Spinal cord (tissue), 10 donors: Measurements from ENCODE around the gene NSMF. TPM values are rescaled to one million over a fixed set of nuclear protein-coding genes. Genes with fewer than 3 reads are reported as not detected.
A peak's percentile ranks its signal among the peaks of the same experiment; 100 is the strongest.

Experiments used
- DNase-seq, 6 donors: peaks; one replicate each; pipeline versions ENCODE4 v3.0.0 to v3.0.0-alpha.2; 2013 to 2015; ENCODE audit warnings: low spot score in 6 of 6, low read depth in 4 of 6
- H3K27ac ChIP-seq: one replicate; pipeline ENCODE4 v1.5.1; 2013; ENCODE audit warnings: low read depth, low read length, control low read depth
- H3K27me3 ChIP-seq: one replicate; pipeline ENCODE4 v1.6.1; 2013; ENCODE audit warnings: low read length; ENCODE audit not compliant: control insufficient read depth, insufficient read depth
- H3K36me3 ChIP-seq: one replicate; pipeline ENCODE4 v1.6.1; 2013; ENCODE audit warnings: low read length; ENCODE audit not compliant: control insufficient read depth, insufficient read depth
- H3K4me1 ChIP-seq: one replicate; pipeline ENCODE4 v1.6.1; 2013; ENCODE audit warnings: low read length; ENCODE audit not compliant: control insufficient read depth, insufficient read depth
- H3K4me3 ChIP-seq: one replicate; pipeline ENCODE4 v1.5.1; 2013; ENCODE audit warnings: low read depth, low read length, control low read depth
- H3K9me3 ChIP-seq: one replicate; pipeline ENCODE4 v1.6.1; 2013; ENCODE audit warnings: low read length; ENCODE audit not compliant: control insufficient read depth, insufficient read depth
- WGBS: methylation state at CpG from one replicate; pipeline ENCODE4 v1.1.5; 2013; ENCODE audit warnings: missing lambda C conversion rate; ENCODE audit not compliant: insufficient coverage; 5-methylcytosine and 5-hydroxymethylcytosine counted together
- polyA plus RNA-seq, 2 donors: library from polyadenylated mRNA; unstranded; fragments of 120-200 nt; gene quantifications; one replicate each; pipeline ENCODE4 v1.2.1, GENCODE V29; 2013; ENCODE audit not compliant: insufficient read length in 2 of 2
- total RNA-seq, 2 donors: library from RNA; depleted of rRNA in 1 of 2; stranded (reverse); fragments of 120-200 nt in 1 of 2; fragments of >200 nt in 1 of 2; gene quantifications; one replicate each; pipeline versions ENCODE4 v1.2.3 to v1.2.4, GENCODE V29; 2013 to 2014
- donor health status: healthy.

The NSMF gene
- total and polyA plus RNA-seq, 4 donors: 29.7 to 369 (median 203) TPM

DNA sequence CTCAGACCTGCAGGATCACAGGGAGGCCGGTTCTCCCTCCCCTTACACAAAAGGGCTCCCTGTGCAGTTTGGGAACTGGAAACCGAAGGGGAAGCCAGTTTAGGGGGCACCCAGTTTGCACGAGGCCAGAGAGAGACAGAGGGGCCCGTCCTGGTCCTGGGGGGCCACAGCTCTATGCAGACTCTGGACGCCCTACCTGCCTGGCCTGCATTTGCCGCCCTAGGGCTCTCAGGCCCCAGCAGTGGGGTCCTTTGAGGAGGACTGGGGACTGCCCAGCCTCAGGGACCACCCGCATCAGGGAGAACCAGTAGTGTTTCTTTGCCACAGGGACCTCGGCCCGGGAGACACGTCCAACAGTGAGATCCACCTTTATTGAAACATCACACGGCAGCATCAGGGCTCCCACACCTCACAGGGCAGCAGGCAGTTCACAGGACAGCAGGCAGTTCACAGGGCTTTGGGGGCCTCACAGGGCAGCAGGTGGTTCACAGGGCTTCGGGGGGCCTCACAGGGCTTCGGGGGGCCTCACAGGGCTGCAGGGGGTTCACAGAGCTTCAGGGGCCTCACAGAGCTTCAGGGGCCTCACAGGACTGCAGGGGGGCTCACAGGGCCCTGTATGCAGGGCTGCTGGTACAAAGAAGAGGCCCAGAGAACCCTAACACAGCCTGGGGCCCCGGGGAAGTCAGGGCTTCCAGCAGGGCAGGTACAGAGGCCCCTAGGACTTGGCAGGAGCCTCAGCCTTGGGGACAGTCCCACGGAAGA, 648 bp upstream of the NSMF start:
- Histone ChIP-seq H3K36me3 (peaks cover 76% of the 10 kb centered on the region), H3K4me3 (peak overlapping the region; percentile 33), H3K27ac (peak overlapping the region; percentile 58), H3K4me1 (peaks cover 56% of the 10 kb centered on the region), H3K27me3 (no peaks in the 10 kb centered on the region), H3K9me3 (no peaks in the 10 kb centered on the region)
- 59% methylated on average over 14 of the region's 15 CpGs for WGBS
- no peak for DNase-seq

DNA sequence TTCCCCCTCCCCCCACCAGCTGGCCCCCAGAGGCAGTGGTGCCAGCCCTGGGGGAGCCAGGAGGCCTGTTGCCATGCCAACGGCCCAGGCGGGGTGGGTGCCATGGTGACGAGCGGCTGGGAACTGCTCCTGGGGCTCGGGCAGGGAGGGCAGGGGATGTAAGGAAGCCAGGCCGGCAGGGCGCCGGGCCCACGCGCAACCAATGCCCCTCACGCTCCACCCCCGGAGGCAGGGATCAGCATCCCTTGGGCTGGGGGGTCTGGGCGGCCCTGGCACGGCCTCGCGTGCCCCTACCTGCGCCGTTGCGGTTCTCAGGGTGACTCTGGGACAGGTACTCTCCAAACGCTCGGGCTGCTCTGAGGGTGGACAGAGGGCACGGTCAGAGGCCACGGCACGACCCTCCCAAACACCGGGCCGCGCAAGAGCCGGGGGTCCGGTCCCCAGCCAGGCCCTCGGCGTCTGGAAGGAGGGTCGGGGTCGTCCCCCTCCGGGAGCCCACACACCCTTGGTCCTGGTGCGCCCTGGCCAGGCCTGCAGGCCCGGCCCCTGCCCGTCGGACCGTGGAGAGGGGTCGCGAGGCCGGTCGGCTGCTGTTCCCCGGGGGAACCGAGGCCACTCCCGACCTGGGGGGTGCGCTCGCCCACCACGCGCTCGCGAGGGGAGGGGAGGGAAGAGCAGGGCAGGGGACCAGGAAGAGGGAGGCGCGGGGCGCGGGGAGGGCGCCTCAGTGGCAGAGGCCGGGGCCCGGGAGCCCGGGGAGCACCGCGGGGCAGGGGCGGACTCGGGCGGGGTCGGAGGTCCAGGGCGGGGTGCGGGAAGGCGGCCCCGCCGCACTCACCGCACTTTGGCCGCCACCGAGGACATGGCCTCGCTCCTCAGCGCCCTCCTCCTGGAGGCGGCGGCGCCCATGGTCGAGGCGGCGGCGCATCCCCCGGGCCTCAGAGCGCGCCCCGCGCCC, 661 bp downstream of the NSMF start:
- H3K27ac ChIP-seq: peak overlapping the region; percentile 78
- peak overlapping the region; percentile 48 for H3K4me3 ChIP-seq
- WGBS: 1% methylated on average over 88 of the region's 88 CpGs
- H3K9me3 ChIP-seq: no peaks in the 10 kb centered on the region
- H3K4me1 ChIP-seq: peaks cover 67% of the 10 kb centered on the region
- peaks cover 82% of the 10 kb centered on the region for H3K36me3 ChIP-seq
- DNase-seq: peak in 4 of 6 donors; percentile 58 to 95 (median 73)
- no peaks in the 10 kb centered on the region for H3K27me3 ChIP-seq

DNA sequence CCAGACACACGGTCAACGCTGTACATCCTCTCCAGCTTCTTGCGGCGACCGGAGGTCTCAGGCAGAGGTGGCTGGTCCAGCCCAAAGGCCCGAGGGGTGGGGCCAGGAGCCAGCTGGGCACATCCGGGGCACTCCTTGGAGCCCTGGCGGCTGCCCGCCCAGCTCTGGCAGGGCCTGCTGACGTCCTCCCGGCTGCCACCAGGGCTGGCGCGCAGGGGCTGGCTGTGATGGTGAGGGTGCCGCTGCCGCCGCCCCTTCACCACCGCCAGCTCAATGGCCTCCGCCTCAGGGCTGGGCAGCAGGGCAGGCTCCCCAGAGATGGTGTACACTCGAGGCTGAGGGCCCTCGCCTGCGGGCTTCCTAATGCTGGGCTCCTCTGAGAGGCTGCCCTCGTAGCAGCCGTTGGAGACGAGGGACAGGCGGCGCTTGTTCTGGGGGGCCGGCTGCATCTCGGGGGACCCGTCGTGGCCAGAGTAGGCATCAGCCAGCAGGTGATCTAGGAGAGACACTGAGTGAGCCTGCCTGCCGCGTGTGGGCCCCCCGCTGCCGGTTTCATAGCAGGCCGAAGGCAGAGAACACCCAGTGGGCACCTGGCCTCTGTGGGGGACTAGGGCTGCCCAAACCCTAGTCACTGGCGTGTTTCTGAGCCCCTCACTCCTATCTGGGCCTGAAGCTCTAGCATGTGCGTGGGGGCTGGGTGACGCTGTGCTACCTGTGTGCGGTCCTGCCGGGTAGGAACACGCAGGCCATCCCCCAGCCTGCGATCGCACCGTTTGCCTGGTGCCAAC, 1.5 kb downstream of the NSMF start:
- peaks cover 76% of the 10 kb centered on the region for H3K4me1 ChIP-seq
- peak in 1 of 6 donors; percentile 40 for DNase-seq
- H3K27ac ChIP-seq: peak overlapping the region; percentile 78
- H3K9me3 ChIP-seq: no peaks in the 10 kb centered on the region
- no peaks in the 10 kb centered on the region for H3K27me3 ChIP-seq
- 43% methylated on average over 44 of the region's 44 CpGs for WGBS
- peak overlapping the region; percentile 48 for H3K4me3 ChIP-seq
- peaks cover 82% of the 10 kb centered on the region for H3K36me3 ChIP-seq

DNA sequence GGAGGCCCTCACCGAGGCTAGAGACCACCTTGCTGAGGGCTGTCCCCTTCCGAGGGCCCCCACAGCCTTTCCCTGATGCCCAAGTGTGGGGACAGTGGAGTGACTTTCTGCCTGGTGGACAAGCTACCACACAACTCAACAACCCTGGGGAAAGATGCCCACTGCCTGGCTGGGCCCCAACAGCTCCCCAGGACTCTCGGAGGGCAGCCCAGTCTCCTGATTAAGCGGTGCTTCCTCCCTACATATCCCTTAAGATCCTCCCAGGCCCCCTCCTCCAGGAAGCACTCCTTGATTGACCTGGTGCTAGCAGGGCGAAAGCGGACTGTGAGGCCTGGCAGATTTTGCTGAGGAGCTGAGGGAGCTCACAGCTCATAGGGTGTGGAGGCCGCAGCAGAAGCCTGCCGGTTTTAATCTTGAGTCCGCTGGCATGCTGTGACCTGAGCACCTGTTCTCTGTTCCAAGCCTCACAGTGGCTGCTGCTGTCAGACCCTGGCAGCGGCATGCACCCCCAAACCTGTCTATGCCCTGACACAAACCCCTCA, 2.2 kb downstream of the NSMF start:
- WGBS: 79% methylated on average over 9 of the region's 10 CpGs
- H3K4me3 ChIP-seq: no peak overlapping the region
- H3K4me1 ChIP-seq: peaks cover 78% of the 10 kb centered on the region

DNA sequence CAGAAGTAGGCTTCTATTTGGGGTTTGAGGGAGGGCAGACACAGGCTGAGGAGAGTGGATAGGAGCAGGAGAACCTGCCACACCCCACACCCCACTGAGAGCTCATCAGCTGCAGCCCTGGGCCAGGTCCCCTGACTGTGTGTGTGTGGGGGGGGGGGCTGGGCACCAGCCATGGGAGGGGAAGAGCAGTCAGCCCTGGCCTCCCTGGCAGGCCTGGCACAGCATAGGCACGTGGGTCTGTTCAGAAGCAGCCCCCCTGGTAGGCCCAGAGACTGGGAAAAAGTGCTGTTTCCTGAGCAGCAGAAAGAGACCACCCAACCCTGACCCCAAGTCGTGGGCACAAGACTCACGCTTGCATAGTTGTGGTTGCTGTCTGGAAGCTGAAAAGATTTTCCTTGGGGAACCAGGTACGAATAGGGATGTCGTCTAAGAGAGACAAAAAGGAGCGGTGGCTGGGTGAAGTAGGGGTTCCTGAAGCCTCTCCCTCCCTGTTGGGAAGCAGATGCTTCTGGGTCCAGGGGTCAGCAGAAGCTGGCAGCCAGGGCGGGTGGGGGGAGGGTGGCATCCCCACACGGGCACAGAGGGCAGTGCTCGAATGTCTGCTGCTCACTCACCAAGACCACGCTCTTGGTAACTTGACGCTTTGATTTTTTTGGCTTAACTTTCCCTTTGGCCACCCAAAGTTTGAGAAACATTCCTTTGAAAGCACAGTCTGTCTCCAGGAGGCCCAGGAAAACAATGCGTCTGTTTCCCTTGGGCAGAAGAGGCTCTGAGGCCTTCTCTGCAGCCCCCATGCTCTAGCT, 2.9 kb downstream of the NSMF start:
- Histone ChIP-seq H3K36me3 (peaks cover 81% of the 10 kb centered on the region), H3K9me3 (no peaks in the 10 kb centered on the region), H3K4me1 (peaks cover 75% of the 10 kb centered on the region), H3K27ac (peak overlapping the region; percentile 78), H3K4me3 (no peak overlapping the region), H3K27me3 (no peaks in the 10 kb centered on the region)
- DNase-seq: peak in 2 of 6 donors; percentile 71 to 88
- 35% methylated on average over 10 of the region's 12 CpGs for WGBS

More for the DNA sequence above, 2.2 kb downstream of the NSMF start:
- H3K27ac ChIP-seq: peak overlapping the region; percentile 78
- H3K36me3 ChIP-seq: peaks cover 82% of the 10 kb centered on the region
- DNase-seq: no peak
- no peaks in the 10 kb centered on the region for H3K27me3 ChIP-seq
- H3K9me3 ChIP-seq: no peaks in the 10 kb centered on the region

DNA sequence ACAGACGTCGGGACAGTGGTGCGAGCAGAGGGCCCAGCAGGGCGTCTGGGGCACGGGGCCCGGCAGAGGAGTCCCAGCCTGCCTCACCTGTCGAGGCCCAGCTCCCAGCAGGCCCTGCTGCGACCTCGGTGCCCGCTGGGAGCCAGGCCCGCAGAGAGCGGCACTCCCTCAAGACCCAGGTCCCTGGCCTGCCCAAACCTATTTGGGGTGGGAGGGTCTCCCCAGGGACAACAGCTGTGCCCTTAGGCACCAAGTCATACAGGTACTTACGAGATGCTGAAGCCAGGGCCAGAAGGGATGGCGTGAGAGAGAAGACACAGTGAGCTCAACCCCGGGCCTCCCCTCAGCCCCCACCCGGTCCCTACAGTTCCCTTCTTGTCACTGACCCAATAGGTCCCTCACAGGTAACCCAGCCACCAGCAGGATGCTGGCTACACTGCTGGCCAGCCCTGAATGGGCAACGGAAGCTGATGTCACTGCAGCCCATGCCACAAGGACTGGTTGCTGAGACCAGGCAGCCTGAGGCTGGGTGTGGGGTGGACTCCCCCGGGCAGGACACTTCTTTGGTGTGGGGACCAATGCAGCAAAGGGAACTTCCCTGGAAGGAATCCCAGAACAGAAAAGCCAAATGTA, 3.7 kb downstream of the NSMF start:
- Histone ChIP-seq H3K9me3 (no peaks in the 10 kb centered on the region), H3K4me3 (no peak overlapping the region), H3K27ac (peak overlapping the region; percentile 78), H3K4me1 (peaks cover 75% of the 10 kb centered on the region), H3K36me3 (peaks cover 77% of the 10 kb centered on the region), H3K27me3 (no peaks in the 10 kb centered on the region)
- whole genome bisulfite sequencing: 81% methylated on average over 18 of the region's 18 CpGs
- no peak for DNase-seq

DNA sequence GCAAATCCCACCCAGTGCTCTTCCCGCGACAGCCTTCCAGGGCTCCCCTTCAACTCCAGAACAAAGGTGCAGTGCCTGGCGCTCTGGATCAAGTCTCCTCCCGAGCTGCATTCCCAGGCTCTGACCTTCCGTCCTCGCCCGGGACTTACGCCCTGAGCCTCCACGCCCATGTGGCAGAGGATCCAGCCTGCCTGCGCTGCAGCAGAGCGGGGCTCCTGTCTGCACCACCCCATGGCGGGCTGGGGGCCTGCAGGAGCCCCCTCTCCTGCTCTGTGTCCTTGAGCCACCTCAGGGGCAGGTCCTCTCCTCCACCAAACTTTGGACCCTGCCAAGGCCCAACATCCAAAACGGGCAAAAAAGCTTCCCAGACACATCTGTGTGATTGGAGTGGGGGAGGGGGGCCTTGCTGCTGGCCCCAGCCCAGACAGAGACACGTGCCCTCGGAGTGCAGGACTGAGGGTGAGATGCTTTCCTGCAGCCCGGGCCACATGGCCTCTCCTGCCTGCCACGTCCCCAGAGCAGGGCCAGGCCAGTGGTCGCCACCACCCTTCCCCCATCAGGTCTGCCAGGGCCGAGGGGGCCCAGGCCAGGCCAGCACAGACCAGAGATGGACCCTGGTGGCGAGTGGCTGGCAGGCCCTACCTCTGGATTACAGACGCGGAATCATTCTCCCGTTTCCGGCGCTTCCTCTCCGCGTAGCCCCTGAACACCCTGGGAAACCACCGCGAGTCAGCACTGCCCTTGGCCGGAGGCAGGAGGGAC, 4.4 kb downstream of the NSMF start:
- Histone ChIP-seq H3K9me3 (no peaks in the 10 kb centered on the region), H3K27me3 (no peaks in the 10 kb centered on the region), H3K36me3 (peaks cover 80% of the 10 kb centered on the region), H3K27ac (peak overlapping the region; percentile 61), H3K4me1 (peaks cover 71% of the 10 kb centered on the region), H3K4me3 (peak overlapping the region; percentile 27)
- WGBS: 53% methylated on average over 23 of the region's 30 CpGs
- peak in 1 of 6 donors; percentile 40 for DNase-seq

DNA sequence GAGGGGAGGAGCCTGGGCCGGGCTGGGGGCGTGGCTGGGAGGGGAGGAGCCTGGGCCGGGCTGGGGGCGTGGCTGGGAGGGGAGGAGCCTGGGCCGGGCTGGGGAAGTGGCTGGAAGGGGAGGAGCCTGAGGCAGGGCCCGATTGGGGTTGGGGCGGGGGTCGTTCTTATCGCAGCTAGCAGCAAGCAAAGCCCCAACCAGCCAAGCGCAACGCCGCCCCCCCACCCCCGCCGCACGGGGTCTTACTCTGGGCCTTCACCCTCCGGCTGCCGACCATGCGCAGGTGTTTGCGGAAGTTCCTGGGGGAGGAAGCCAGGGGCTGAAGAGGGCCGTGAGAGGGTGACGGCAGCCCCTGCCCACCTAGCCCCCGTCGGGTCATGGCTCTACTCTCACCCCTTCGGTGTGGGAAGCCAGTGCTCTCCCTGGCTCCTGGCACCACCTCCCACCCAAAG, 5.0 kb downstream of the NSMF start:
- Histone ChIP-seq H3K27me3 (no peaks in the 10 kb centered on the region), H3K4me1 (peaks cover 72% of the 10 kb centered on the region), H3K4me3 (peak overlapping the region; percentile 27), H3K27ac (peak overlapping the region; percentile 61), H3K9me3 (no peaks in the 10 kb centered on the region), H3K36me3 (peaks cover 86% of the 10 kb centered on the region)
- DNase-seq: peak in 2 of 6 donors; percentile 37 to 52
- 24% methylated on average over 18 of the region's 24 CpGs for WGBS
